ENCODE results near the gene SYNGR1.

Gene SYNGR1

GRCh38 chr22:39431821-39432251 lies 82.0 kb downstream of the SYNGR1 start:
- no peak for DNase-seq

- no peak for DNase-seq
Measured at GRCh38 chr22:39432361-39432811, 82.6 kb downstream of the SYNGR1 start.

GRCh38 chr22:39433476-39434242 lies 83.9 kb downstream of the SYNGR1 start:
- DNase-seq = no peak

GRCh38 chr22:39434243-39434653 lies 84.5 kb downstream of the SYNGR1 start:
- DNase-seq = no peak

- DNase-seq = no peak
Measured at GRCh38 chr22:39434721-39435120, 84.9 kb downstream of the SYNGR1 start.
